Measurements from ENCODE around the gene CTRB1.

CTRB1 gene

DNA sequence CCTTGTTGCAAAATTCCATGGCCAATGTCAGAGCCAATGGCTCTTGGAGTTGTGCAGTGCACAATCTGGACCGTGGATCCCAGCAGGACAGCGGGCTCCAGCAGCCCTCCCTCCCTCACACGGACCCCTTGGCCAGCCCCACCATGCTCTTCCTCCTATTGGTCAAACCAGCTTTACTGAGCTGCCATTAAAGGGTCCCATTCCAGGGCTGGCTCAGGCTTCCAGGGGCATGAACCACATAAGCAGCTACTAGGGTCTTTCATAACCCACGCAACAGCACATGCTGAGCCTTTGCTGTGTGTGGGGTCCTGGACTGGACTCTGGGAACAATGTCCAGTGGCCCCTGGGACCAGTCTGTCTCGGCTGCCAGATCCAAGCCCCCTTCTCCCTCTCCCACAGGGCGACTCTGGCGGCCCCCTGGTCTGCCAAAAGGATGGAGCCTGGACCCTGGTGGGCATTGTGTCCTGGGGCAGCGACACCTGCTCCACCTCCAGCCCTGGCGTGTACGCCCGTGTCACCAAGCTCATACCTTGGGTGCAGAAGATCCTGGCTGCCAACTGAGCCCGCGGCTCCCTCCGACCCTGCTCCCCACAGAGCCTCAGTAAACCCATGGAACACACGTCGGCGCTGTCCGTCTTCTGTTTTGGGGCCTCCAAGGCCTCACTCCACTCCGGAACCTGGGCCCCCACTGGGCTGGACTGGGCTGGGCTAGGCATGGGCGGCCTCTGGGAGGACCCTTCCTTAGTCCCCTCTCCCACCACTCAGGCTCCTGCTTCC lies 5.7 kb downstream of the CTRB1 start:
- H3K4me1 ChIP-seq (ENCODE audit: control insufficient read depth in 1 of 2, insufficient read depth in 1 of 2, low read depth in 1 of 2, low read length in 1 of 2) = no peaks in the 10 kb centered on the region
- peaks cover 21% of the 10 kb centered on the region for H3K27me3 ChIP-seq
- H3K9me3 ChIP-seq = no peaks in the 10 kb centered on the region
- TF ChIP-seq, protein P1, sequence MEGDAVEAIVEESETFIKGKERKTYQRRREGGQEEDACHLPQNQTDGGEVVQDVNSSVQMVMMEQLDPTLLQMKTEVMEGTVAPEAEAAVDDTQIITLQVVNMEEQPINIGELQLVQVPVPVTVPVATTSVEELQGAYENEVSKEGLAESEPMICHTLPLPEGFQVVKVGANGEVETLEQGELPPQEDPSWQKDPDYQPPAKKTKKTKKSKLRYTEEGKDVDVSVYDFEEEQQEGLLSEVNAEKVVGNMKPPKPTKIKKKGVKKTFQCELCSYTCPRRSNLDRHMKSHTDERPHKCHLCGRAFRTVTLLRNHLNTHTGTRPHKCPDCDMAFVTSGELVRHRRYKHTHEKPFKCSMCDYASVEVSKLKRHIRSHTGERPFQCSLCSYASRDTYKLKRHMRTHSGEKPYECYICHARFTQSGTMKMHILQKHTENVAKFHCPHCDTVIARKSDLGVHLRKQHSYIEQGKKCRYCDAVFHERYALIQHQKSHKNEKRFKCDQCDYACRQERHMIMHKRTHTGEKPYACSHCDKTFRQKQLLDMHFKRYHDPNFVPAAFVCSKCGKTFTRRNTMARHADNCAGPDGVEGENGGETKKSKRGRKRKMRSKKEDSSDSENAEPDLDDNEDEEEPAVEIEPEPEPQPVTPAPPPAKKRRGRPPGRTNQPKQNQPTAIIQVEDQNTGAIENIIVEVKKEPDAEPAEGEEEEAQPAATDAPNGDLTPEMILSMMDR (IDR thresholded peaks at IDR 0.05) = no peak
- H3K27ac ChIP-seq = no peak overlapping the region
- H3K36me3 ChIP-seq = no peaks in the 10 kb centered on the region
- no peak overlapping the region for H3K4me3 ChIP-seq (ENCODE audit: low read depth in 1 of 2, low read length in 1 of 2)

DNA sequence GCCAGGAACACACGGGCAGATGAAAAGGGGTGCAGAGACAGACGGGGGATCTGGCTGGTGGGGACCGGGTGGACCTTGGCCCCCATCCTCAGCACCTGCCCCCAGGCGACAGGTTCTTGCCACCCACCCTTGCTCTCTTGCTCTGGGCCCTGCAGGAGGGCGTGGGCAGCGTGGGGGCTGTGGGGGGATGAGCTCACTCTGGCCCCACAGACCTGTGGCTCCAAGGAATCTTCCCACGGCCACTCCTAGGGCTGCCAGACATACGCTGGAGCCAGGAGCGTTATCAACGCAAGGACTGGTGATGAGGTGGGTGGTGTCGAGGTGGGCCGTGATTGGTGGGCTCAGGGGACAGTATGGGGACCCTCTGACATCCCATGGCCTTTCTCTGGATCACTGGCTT lies 6.3 kb downstream of the CTRB1 start:
- no peak overlapping the region for H3K27ac ChIP-seq
- no peaks in the 10 kb centered on the region for H3K9me3 ChIP-seq
- no peaks in the 10 kb centered on the region for H3K36me3 ChIP-seq
- TF ChIP-seq, protein P1 (IDR thresholded peaks at IDR 0.05) = no peak
- H3K27me3 ChIP-seq = peaks cover 21% of the 10 kb centered on the region
- no peaks in the 10 kb centered on the region for H3K4me1 ChIP-seq (ENCODE audit: control insufficient read depth in 1 of 2, insufficient read depth in 1 of 2, low read depth in 1 of 2, low read length in 1 of 2)
- no peak overlapping the region for H3K4me3 ChIP-seq (ENCODE audit: low read depth in 1 of 2, low read length in 1 of 2)

DNA sequence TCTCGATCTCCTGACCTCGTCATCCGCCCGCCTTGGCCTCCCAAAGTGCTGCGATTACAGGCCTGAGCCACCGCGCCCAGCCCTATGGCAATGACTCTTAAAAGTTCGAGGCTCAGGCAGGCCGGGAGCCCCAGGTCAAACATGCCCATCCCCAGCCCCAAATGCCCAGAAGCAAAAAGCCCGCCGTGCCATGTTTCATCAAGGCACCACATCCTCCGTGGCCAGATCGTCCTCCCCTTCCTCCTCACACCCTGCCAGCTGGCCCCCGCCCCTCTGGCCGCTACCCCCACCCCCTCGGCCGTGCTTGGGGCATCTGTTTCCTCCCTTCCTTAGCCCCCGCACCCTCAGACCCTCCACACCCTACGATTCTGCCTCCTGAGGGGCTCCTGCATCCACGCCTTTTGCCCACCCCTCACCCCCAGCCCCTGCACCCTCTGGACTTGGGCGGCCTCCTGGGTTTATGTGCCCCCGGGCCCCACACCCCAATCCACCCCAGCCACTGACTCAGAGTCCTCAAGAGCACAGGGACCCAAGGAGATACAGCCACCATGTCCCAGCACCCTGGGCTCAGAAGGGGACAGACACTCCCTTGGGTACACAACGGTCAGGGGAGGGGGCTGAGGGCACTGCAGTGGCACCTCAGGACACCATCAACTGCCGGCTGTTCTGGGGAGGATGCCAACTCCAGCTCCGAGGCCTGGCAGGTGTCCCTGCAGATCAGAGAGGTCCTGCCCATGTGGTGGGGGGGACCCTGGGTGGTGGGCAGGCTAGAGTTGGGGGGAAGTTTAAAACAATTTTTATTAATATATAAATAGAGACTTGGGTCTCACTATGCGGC lies 7.1 kb downstream of the CTRB1 start:
- Histone ChIP-seq H3K4me1 (ENCODE audit: control insufficient read depth in 1 of 2, insufficient read depth in 1 of 2, low read depth in 1 of 2, low read length in 1 of 2) (no peaks in the 10 kb centered on the region), H3K27ac (no peak overlapping the region), H3K9me3 (no peaks in the 10 kb centered on the region), H3K27me3 (peaks cover 21% of the 10 kb centered on the region), H3K4me3 (ENCODE audit: low read depth in 1 of 2, low read length in 1 of 2) (no peak overlapping the region), H3K36me3 (no peaks in the 10 kb centered on the region)
- TF ChIP-seq, protein P1 (IDR thresholded peaks at IDR 0.05) = no peak

DNA sequence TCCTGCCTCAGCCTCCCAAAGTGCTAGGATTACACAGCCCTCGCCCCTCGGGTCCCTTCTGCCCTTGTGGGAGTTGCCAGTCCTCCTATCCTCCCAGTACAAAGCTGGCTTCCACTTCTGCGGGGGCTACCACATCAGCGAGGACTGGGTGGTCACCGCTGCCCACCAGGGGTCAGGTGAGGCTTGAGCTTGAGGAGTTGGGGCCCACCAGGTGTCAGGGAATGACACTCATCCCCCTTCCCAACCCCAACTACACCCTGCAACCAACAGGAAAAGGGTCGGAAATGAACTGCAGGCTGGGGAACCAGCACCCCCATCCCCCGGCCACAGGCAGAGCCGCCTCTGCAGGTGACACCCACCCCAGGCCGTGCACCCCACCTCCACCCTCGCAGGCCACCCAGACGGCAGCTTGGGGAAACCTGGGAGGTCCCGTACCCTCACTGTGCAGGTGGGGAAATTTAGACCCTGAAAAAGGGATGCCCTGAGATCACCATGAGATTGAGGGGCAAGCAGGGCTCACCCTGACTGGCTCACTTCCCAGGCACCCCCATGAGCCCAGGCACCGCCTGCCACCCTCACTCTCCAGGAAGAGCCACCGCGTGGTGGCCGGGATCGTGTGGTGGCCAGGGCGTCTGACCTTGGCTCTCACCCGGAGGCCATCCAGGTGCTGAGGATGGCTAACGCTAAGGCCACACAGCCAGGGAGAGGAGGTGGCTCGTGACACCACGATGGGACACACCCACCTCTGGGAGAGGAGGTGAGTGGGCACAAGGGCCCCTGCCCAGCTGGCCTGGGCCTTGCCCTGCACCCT lies 8.0 kb downstream of the CTRB1 start:
- no peaks in the 10 kb centered on the region for H3K4me1 ChIP-seq (ENCODE audit: control insufficient read depth in 1 of 2, insufficient read depth in 1 of 2, low read depth in 1 of 2, low read length in 1 of 2)
- no peak overlapping the region for H3K27ac ChIP-seq
- H3K9me3 ChIP-seq = no peaks in the 10 kb centered on the region
- TF ChIP-seq, protein P1 (IDR thresholded peaks at IDR 0.05) = no peak
- H3K36me3 ChIP-seq = no peaks in the 10 kb centered on the region
- H3K27me3 ChIP-seq = peaks cover 25% of the 10 kb centered on the region
- H3K4me3 ChIP-seq (ENCODE audit: low read depth in 1 of 2, low read length in 1 of 2) = no peak overlapping the region

DNA sequence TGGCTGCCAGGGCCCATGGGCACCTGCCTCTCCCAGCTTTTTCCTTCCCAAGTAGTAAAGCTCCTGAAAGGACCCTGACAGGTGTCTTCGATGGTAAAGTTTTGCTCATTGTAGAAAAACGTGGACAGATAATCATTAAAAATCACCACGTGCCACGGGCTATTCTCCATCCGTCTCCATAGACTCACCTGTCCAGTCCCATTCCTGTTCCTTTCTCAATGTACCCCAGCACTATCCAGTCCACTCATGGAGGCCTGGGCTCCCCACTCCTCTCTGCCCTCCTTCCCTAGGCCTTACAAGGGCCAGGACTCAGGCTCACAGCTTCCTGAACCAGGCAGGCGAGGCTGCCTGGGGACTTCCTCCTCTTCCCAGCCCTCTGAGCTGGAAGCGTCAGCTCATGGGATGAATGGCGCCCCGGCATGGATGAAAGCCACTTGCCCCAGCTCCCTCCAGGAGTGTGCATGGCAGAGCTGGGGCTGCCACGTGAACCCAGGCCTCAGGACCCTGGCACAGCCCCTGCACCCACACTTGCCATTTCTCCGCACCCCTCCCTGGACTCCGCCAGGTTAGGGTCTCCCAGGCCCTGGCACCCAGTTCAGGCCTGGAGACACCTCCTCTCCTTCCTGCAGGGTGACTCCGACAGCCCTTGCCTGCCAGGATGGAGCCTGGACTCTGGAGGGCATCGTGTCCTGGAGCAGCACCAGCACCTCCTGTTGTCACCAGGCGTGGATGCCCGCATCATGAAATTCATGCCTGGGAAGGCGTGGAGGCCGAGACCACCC lies 8.8 kb downstream of the CTRB1 start:
- Histone ChIP-seq H3K27me3 (peaks cover 32% of the 10 kb centered on the region), H3K4me3 (ENCODE audit: low read depth in 1 of 2, low read length in 1 of 2) (no peak overlapping the region)
- TF ChIP-seq, protein P1 (IDR thresholded peaks at IDR 0.05) = no peak

More for the DNA sequence above, 8.8 kb downstream of the CTRB1 start:
- Histone ChIP-seq H3K27ac (no peak overlapping the region), H3K36me3 (no peaks in the 10 kb centered on the region), H3K4me1 (ENCODE audit: control insufficient read depth in 1 of 2, insufficient read depth in 1 of 2, low read depth in 1 of 2, low read length in 1 of 2) (no peaks in the 10 kb centered on the region), H3K9me3 (no peaks in the 10 kb centered on the region)
